ENCODE results near the gene AP1AR. TPM values are rescaled to one million over a fixed set of nuclear protein-coding genes. Genes with fewer than 3 reads are reported as not detected.

Gene AP1AR
- total and polyA plus RNA-seq, 4 donors: 7.6 to 14.7 (median 7.8) TPM

- Histone ChIP-seq H3K27me3 (ENCODE audit: control insufficient read depth in 4 of 4, insufficient read depth in 4 of 4, low read length in 3 of 4) (no peaks in the 10 kb centered on the region), H3K36me3 (ENCODE audit: control insufficient read depth in 4 of 4, insufficient read depth in 3 of 4, low read depth in 1 of 4, low read length in 3 of 4) (peaks cover 0 to 1% (median 0%) of the 10 kb centered on the region in 4 donors), H3K27ac (ENCODE audit: low read depth in 1 of 2, low read length in 2 of 2) (no peak overlapping the region), H3K9me3 (ENCODE audit: control insufficient read depth in 4 of 4, low read length in 3 of 4) (no peaks in the 10 kb centered on the region), H3K4me3 (ENCODE audit: low read depth in 1 of 3, low read length in 3 of 3) (no peak overlapping the region), H3K9ac (ENCODE audit: low read depth in 1 of 2, low read length in 2 of 2) (no peak overlapping the region), H3K4me1 (ENCODE audit: control insufficient read depth in 4 of 4, insufficient read depth in 4 of 4, low read length in 3 of 4) (peaks cover 0 to 3% (median 0%) of the 10 kb centered on the region in 4 donors)
- TF ChIP-seq HNF4G (IDR thresholded peaks at IDR 0.05) (no peak), SP1 (IDR thresholded peaks at IDR 0.05) (no peak), EGR1 (IDR thresholded peaks at IDR 0.05; ENCODE audit: low read depth in 2 of 2) (no peak), ATF3 (IDR thresholded peaks at IDR 0.05) (no peak), JUND (IDR thresholded peaks at IDR 0.05) (no peak), REST (IDR thresholded peaks at IDR 0.05) (no peak)
- 84% methylated on average over 3 of the region's 3 CpGs for WGBS
- no peak for DNase-seq (ENCODE audit: low spot score)
Measured at GRCh38 chr4:112251019-112251643, 19.5 kb downstream of the AP1AR start.

GRCh38 chr4:112252234-112252633 is 20.6 kb downstream of the AP1AR start:
- WGBS: 77% methylated on average over 1 of the region's 1 CpG
- no peak overlapping the region for H3K9ac ChIP-seq (ENCODE audit: low read depth in 1 of 2, low read length in 2 of 2)
- H3K27ac ChIP-seq (ENCODE audit: low read depth in 1 of 2, low read length in 2 of 2): no peak overlapping the region
- no peaks in the 10 kb centered on the region for H3K27me3 ChIP-seq (ENCODE audit: control insufficient read depth in 4 of 4, insufficient read depth in 4 of 4, low read length in 3 of 4)
- peaks cover 0 to 5% (median 3%) of the 10 kb centered on the region in 4 donors for H3K4me1 ChIP-seq (ENCODE audit: control insufficient read depth in 4 of 4, insufficient read depth in 4 of 4, low read length in 3 of 4)
- TF ChIP-seq ZBTB33 (IDR thresholded peaks at IDR 0.05) (no peak), GABPA (IDR thresholded peaks at IDR 0.05 in 1 of 2, conservative IDR thresholded peaks at IDR 0.05 in 1 of 2) (no peak), ATF3 (IDR thresholded peaks at IDR 0.05) (no peak), TAF1 (conservative IDR thresholded peaks at IDR 0.05) (no peak), YY1 (IDR thresholded peaks at IDR 0.05) (no peak), HNF4A (conservative IDR thresholded peaks at IDR 0.05) (no peak), RXRA (IDR thresholded peaks at IDR 0.05) (no peak), CTCF (IDR thresholded peaks at IDR 0.05; ENCODE audit: low read depth, low read length, missing input control) (no peak), REST (IDR thresholded peaks at IDR 0.05) (no peak), EGR1 (IDR thresholded peaks at IDR 0.05; ENCODE audit: low read depth in 2 of 2) (no peak), FOXA2 (IDR thresholded peaks at IDR 0.05) (no peak), JUND (IDR thresholded peaks at IDR 0.05) (no peak), RAD21 (IDR thresholded peaks at IDR 0.05) (no peak), FOXA1 (IDR thresholded peaks at IDR 0.05) (no peak), MAX (IDR thresholded peaks at IDR 0.05) (no peak), SP1 (IDR thresholded peaks at IDR 0.05) (no peak), NR2F2 (IDR thresholded peaks at IDR 0.05) (no peak), HNF4G (IDR thresholded peaks at IDR 0.05) (no peak)
- DNase-seq (ENCODE audit: low spot score): no peak
- no peaks in the 10 kb centered on the region for H3K9me3 ChIP-seq (ENCODE audit: control insufficient read depth in 4 of 4, low read length in 3 of 4)
- H3K4me3 ChIP-seq (ENCODE audit: low read depth in 1 of 3, low read length in 3 of 3): no peak overlapping the region
- peaks cover 0 to 1% (median 0%) of the 10 kb centered on the region in 4 donors for H3K36me3 ChIP-seq (ENCODE audit: control insufficient read depth in 4 of 4, insufficient read depth in 3 of 4, low read depth in 1 of 4, low read length in 3 of 4)
